NCI-H460 (cell line): ENCODE data around the gene FRMD8. TPM values are rescaled to one million over a fixed set of nuclear protein-coding genes. Genes with fewer than 3 reads are reported as not detected.
A peak's percentile ranks its signal among the peaks of the same experiment; 100 is the strongest.

Experiments used
- DNase-seq: peaks from one replicate; pipeline ENCODE4 v3.0.0-alpha.2; 2016; ENCODE audit warnings: low read depth; ENCODE audit errors: extremely low read depth
- total RNA-seq: library from RNA; depleted of rRNA; stranded (reverse); fragments of >200 nt; shearing (Covaris generic); gene quantifications from 2 replicates; pipeline ENCODE4 v1.2.3, GENCODE V29; 2014

Gene FRMD8
- total RNA-seq, 1 experiment from 2014 or later, result 14.4 TPM

- DNase-seq, result no peak
Measured at GRCh38 chr11:65373839-65374580, 12.4 kb upstream of the FRMD8 start.

GRCh38 chr11:65375012-65375411, 11.4 kb upstream of the FRMD8 start:
- no peak for DNase-seq

GRCh38 chr11:65376138-65376713, 10.2 kb upstream of the FRMD8 start:
- DNase-seq, result no peak

GRCh38 chr11:65377036-65377435, 9.4 kb upstream of the FRMD8 start:
- no peak for DNase-seq

- no peak for DNase-seq
Measured at GRCh38 chr11:65377777-65378176, 8.7 kb upstream of the FRMD8 start.

GRCh38 chr11:65378208-65378927, 8.1 kb upstream of the FRMD8 start:
- DNase-seq, result no peak

- DNase-seq, result no peak
Measured at GRCh38 chr11:65378928-65379638, 7.4 kb upstream of the FRMD8 start.

- no peak for DNase-seq
Measured at GRCh38 chr11:65379698-65380459, 6.6 kb upstream of the FRMD8 start.

- DNase-seq, result no peak
Measured at GRCh38 chr11:65380460-65381119, 5.8 kb upstream of the FRMD8 start.

- peak; percentile 78 for DNase-seq
Measured at GRCh38 chr11:65381716-65382032, 4.8 kb upstream of the FRMD8 start.

GRCh38 chr11:65382033-65382803, 4.2 kb upstream of the FRMD8 start, which contains the start of gene SLC25A45:
Gene SLC25A45 (minus strand): TSS chr11:65382646. CDS start chr11:65381951, 695 bp downstream.
- DNase-seq, result peak; percentile 93

- DNase-seq, result peak; percentile 92
Measured at GRCh38 chr11:65382804-65383368, 3.6 kb upstream of the FRMD8 start.

GRCh38 chr11:65383778-65384177, 2.7 kb upstream of the FRMD8 start:
- no peak for DNase-seq

GRCh38 chr11:65384301-65384889, 2.0 kb upstream of the FRMD8 start:
- DNase-seq, result no peak

- DNase-seq, result no peak
Measured at GRCh38 chr11:65388731-65389130, 2.3 kb downstream of the FRMD8 start.

GRCh38 chr11:65389294-65389980, 3.0 kb downstream of the FRMD8 start:
- DNase-seq, result no peak

- DNase-seq, result no peak
Measured at GRCh38 chr11:65390099-65390941, 3.9 kb downstream of the FRMD8 start.
